ENCODE data around the gene REPIN1.

- TF ChIP-seq CTCF (IDR thresholded peaks at IDR 0.05; ENCODE audit: poor library complexity) (no peak), EZH2 (IDR thresholded peaks at IDR 0.05; ENCODE audit: borderline replicate concordance) (no peak), EZH2phosphoT487 (IDR thresholded peaks at IDR 0.05; ENCODE audit: low read depth, severe bottlenecking, unreplicated experiment) (no peak)
These were observed 5.8 kb downstream of the REPIN1 start for GRCh38 chr7:150374472-150374871.
